GM15510 (cell line): ENCODE data around the gene SEMG2.

Experiments used
- POLR2A ChIP-seq: IDR thresholded peaks from 3 replicates; pipeline ENCODE4 v1.6.1; 2011; ENCODE audit warnings: borderline replicate concordance; ENCODE audit not compliant: insufficient read length; ENCODE audit errors: extremely low read depth

SEMG2 gene

DNA sequence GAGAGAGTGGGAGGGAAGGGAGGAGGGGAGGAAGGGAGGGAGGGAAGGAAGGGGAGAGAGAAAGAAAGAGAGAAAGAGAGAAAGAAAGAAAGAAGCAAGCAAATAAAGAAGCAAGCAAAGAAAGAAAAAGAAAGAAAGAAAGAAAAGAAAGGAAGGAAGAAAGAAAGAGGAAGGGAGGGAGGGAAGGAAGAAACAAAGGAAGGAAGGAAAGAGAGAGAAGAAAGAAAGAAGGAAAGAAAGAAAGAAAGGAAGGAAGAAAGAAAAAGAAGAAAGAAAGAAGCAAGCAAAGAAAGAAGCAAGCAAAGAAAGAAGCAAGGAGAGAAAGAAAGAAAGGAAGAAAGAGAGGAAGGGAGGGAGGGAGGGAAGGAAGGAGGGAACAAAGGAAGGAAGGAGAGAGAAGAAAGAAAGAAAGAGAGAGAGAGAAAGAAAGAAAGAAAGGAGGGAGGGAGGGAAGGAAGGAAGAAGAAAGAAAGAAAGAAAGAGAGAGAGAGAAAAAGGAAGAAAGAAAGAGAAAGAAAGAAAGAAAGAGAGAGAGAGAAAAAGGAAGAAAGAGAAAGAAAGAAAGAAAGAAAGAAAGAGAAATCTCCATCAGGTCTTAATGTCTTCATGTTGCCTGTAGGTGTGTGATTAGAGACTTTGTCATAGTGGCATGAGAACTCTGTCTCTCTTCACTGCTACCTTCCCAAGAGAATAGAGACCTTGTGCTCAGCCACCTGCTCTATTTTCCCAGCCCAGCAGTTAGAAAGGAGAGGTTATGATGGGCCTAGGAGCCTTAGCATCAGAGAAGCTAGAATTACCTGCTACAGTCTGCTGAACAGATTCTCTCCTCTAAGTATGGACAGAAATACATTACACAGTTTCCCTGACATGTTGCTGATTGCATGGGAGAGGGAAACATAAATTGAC is 9.4 kb upstream of the SEMG2 start:
- TF ChIP-seq POLR2A: no peak

DNA sequence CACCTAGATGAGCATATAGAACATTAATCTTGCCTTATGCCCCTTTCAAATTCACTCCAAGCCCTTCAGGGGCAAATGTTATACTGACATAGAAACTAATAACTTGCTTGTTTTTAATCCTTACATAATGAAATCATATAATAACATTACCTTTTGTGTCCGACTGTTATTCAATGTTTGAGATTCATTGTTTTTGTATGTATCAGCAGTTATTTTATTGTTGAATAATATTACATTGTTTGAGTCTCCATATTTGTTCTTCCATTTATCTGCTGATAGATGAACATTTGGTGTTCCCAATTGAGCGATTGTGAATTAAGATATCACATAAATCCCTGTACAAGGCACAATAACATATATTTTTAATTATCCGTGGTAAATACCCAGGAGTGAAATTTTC is 8.3 kb upstream of the SEMG2 start:
- TF ChIP-seq POLR2A: no peak

DNA sequence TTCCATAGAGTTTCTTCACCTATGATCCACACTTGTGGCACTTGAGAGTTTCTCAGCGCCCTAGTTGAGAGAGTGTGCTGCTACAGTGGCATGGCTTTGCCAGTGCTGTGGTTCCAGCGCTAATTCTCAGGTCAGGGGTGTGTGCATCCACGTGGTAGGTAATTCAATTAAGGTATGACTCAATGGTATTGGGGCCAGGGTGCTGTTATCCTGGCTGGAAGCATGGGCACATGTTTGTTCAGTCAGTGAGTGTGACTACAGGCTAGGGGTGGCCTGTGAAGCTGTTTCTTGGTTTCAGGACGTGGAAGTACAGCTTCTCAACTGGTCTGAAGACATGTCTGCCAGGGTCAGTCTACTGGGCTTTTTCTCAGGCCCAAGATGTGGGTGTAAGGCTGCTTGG is 3.0 kb upstream of the SEMG2 start:
- TF ChIP-seq POLR2A: no peak

DNA sequence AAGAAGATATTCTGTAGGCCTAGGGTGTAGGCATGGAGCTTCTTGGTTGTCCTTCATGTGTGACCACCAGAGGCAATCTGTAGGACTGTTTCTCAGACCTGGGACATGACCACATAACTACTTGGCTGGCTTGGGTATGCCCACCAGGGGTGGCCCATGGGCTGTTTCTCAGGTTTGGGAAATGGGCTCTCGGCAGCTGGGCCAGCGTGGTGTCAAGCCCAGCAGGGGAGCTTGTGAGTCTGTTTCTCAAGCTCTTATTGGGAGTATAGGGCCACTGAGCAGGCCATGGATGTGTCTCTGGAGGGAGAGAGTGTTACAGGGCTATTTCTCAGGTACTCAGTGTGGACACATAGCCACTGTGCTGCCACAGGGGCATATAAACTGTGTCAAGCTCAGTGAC is 2.5 kb upstream of the SEMG2 start:
- no peak for TF ChIP-seq POLR2A

DNA sequence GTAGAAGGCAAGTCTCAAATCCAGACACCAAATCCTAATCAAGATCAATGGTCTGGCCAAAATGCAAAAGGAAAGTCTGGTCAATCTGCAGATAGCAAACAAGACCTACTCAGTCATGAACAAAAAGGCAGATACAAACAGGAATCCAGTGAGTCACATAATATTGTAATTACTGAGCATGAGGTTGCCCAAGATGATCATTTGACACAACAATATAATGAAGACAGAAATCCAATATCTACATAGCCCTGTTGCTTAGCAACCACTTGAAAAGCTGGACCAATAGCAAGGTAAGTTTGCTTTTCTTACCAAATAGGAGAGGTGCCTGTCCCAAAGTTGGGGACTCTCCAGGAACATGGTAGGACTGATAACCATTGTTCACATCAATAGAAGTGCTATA is 2.0 kb downstream of the SEMG2 start:
- TF ChIP-seq POLR2A: no peak

DNA sequence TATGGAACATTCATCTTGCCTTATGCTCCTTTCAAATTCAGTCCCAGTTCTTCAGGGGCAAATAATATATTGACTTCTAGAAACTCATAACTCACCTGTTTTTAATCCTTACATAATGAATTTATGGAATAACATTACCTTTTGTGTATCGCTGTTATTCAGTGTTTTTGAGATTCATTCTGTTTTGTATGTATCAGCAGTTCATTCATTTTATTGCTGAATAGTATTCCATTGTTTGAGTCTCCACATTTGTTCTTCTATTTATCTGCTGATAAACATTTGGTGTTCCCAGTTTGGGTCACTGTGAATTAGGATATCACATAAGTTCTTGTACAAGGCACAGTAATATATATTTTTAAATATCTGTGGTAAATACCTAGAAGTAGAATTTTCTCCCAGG is 5.1 kb downstream of the SEMG2 start:
- TF ChIP-seq POLR2A: no peak

DNA sequence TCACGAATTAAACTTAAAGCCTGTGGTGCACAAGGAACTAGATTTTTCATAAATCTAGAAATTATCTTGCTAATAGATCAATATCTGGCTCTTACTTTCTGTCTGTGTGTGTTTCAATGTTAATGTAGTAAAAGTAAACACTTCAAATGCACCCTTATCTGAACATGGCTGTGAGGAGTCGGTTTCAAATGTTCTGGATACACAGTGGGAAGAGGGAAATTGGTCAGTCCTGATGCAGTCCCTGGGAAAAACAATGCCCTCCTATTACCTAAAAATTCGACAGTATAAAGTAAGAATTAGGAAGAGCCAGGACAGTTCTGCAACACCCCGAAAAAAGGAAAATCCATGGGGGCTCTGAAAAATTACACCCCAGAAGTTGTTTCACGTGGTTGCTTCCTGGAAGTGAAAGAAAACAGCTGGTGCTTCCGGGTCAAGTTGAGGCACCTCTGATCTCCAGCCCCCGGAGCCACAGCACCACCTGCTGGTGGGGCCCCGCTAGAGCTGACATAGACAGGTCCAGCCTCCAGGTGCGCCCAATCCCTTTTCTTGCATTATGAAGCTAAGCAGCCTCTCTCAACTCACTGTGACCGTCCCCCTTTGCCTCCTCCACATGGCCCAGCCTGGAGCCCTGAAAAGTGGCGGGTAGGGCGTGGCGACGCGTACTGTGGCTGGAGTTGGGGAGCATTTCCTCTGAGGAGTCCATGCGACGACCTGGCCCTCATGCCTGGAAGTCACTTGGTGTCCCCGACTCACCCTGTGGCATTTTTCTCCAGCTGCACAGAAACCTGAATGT is 8.3 kb downstream of the SEMG2 start:
- no peak for TF ChIP-seq POLR2A

DNA sequence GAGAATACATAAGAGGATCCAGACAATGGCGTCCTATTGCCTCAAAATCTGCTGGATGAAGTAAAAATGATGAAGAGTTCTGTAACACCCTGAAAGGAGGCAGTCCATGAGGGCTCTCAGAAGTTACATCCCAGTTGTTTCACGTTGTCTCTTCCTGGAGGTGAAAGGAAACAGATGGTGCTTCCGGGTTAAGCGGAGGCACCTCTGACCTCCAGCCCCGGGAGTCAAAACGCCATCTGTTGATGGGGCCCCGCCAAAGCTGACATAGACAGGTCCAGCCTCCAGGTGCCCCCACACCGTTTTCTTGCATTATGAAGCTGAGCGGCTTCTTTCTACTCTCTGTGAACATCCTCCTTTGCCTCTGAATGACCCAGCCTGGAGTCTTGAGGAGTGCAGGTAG is 9.5 kb downstream of the SEMG2 start:
- no peak for TF ChIP-seq POLR2A

DNA sequence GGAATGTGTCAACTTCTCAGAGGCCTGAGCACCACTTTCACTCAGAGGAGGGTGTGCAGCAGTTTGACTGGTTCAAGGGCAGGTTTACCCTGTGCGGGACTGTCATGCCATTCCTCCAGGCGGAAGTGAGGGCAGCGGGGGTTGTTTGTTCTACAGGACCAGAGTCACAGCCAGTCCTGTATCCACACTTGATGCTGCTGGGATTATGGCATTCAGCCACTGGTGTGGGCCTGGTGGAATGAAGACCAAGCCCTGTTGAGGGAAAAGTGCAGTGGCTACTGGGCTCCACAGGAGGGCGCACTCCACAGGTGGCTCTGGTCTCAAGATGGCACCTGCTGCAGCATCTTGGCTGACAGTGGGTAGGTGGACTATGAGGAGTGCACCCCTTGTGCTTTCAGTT is 14.8 kb downstream of the SEMG2 start:
- TF ChIP-seq POLR2A: no peak

DNA sequence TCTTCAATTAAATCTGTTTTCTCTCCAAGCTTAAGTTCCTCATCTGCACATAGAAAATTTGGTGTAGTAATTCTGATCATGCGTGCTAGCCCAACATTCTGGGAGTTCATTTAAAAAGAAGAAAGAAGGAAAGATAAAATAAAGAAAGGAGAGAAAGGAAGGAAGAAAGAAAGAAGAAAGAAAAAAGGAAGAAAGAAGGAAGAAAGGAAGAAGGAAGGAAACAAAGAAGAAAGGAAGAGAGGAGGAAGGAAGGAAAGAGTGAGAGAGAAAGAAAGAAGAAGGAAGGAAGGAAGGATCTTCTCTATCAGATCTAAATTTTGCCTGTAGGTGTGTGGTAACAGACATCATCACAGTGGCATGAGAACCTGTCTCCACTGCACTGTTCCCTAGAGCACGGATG is 17.0 kb downstream of the SEMG2 start:
- TF ChIP-seq POLR2A: no peak

DNA sequence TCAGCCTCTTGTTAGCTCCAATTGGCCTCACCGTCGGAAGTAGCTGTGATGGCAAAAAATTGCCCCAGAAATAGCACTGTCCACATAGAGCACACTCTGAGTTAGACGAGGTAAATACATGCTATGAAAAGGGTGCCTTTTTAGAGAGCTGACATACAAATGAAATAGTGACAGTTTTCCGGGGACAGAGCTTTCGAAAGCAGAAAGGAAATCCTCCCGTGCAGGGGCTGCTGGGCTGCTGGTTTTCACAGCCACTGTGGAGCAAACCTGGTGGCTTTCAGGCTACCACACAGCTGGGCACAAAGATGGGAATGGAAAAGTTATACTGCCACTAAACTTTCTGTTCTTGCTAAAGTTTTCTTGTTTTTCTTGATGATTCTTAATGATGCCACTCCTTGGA is 24.9 kb downstream of the SEMG2 start:
- TF ChIP-seq POLR2A: no peak

DNA sequence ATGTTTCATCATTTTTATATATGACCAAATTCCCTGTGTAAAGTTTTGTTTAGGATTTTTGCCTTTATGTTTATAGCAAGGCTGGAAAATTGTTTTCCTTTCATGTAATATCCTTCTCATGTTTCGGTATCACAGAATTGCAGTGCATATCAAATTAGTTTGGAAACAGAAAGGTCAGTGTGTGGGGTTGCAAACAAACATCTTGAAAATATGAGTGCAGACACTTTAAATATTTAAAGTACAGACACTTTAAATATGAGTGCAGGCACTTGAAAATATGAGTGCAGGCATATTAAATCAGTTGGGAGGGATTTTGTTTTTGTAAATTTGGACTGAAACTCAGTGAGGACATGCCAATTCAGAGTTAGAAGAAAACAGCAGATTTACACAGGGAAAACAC is 26.7 kb downstream of the SEMG2 start:
- no peak for TF ChIP-seq POLR2A

DNA sequence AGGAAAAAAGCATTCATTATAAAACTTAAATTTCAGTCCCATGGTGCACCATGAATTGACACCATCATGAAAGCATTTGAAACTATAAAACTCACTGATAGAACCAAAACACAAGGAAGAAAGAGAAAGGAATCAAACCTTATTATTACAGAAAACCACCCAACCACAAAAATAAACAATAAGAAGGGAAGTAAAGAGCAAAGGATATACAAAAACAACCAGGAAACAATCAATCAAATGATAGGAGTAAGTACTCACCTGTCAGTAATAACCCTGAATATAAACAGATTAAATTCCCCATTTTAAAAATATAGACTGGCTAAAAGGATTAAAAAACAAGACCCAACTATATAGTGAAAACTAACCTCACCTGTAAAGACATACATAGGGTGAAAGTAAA is 27.4 kb downstream of the SEMG2 start:
- TF ChIP-seq POLR2A: no peak

DNA sequence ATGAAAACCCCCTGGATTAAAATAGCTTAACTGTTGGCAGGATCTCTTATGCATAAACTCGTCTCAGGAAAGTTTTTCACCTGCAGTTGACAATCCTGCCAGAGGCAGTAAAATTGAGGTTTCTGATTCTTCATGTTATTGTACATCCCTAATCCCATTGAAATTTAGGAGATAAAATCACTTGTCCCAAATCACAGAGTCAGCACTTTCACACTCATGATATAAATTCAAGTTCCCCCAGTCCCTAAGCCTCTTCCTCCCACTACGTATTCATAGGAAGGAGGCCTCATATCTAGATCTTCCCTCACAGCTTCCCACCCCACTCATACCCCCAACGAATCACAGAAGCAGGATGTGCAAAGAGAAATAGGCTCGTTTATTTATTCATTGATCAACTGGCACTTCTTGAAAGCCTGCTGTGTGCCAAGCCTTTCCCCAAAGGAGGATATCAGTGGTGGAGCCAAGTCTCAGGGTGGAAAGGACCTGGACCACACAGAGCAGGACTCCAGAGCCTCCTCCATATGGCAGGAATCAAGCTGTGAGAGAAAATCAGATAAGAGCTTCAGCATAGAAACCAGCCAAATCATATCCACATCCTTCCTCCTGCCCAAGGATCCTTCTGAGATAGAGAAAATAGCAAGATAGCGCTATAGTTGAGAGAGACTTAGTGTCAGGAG is 30.8 kb downstream of the SEMG2 start:
- no peak for TF ChIP-seq POLR2A

DNA sequence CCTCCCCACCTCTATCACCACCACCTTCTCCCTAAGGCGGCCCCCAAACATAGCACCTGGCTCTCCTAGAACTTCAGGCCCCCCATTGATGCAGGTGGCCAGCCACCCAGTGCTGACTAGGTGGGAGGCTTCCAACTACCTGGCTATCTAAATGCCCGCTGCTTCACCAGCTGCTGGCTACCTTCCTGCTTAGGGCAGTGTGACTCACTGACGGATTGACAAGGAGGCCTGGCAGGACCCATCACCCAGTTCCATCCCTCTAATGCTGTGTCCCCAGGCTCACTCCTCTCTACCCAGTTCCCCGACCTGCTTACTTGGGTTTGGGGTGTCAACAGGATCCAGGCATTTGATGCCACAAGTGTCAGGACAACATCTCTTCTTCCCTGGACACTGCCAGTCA is 32.1 kb downstream of the SEMG2 start:
- no peak for TF ChIP-seq POLR2A
